ENCODE results near the gene ARHGEF28. TPM values are rescaled to one million over a fixed set of nuclear protein-coding genes. Genes with fewer than 3 reads are reported as not detected.

Gene ARHGEF28
- total and polyA plus RNA-seq, 10 of the 15 experiments (the other 5 are each of a cell fraction or from before 2014, with no cell fraction given), result 0.10 to 0.72 (median 0.22) TPM; not detected in 2

DNA sequence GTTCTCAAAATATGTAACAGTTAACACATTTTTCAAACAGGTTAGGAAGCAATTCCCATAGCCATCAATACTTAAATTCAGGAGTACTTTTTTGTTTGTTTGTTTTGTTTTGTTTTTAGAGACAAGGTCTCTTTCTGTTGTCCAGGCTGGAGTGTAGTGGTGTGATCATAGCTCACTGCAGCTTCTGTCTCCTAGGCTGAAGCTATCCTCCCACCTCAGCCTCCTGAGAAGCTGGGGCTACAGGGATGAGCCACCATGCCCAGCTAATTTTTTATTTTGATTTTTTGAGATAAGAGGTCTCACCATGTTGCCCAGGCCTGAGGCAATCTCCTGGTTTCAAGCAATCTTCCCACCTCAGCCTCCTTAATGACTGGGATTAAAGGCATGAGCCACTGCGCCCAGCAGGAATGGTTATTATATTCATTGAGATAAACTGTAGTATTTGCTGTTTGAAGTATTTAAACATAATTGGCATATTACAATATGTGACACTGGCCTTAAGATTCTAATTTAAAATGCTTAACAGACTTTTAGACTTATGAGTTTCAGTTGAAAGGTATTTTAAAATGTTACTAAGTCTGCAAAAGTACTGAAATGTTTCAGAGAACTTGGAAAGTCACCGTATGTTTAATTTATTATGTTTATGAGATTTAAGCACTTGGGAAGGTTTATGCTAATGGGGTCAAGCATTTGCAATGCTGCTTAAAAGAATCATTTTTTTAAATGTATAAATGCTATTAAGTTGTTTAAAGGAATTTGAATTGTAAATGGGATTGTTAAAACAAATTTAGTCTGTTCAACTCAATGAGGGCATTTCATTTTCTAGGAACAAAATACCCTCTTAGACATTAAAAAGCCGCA, 43.5 kb upstream of the ARHGEF28 start:
- FAIRE-seq (no peak), ATAC-seq (no peak), DNase-seq (ENCODE audit: low read depth, low spot score) (no peak)
- Histone ChIP-seq H3K27ac (ENCODE audit: control insufficient read depth, insufficient read depth) (no peak overlapping the region), H3K36me3 (ENCODE audit: control insufficient read depth in 2 of 2, insufficient read depth in 2 of 2, low read length in 1 of 2) (peaks cover 2 to 3% of the 10 kb centered on the region in 2 experiments; a peak in 3 of 4 replicates), H3K27me3 (replicated peaks in 1 of 2; ENCODE audit: control insufficient read depth in 2 of 2, insufficient read depth in 2 of 2, low read length in 1 of 2) (no peaks in the 10 kb centered on the region), H3K9me3 (replicated peaks; ENCODE audit: control insufficient read depth, insufficient read depth, low read length) (no peaks in the 10 kb centered on the region), H3K79me2 (ENCODE audit: control insufficient read depth, insufficient read depth, low read length) (no peaks in the 10 kb centered on the region), H2AFZ (ENCODE audit: control insufficient read depth, low read depth, low read length) (no peak overlapping the region), H3K4me2 (ENCODE audit: control insufficient read depth, insufficient read depth) (no peak overlapping the region), H3K4me1 (ENCODE audit: control insufficient read depth, insufficient read depth, low read length) (no peaks in the 10 kb centered on the region), H3K4me3 (no peak overlapping the region), H3K9ac (ENCODE audit: control insufficient read depth, insufficient read depth, low read length) (no peak overlapping the region), H4K20me1 (ENCODE audit: control insufficient read depth, insufficient read depth) (no peaks in the 10 kb centered on the region)
- ChIA-PET RAD21 (ENCODE audit: unreplicated experiment) (interaction anchor here (1.6 kb wide), 1 partner anchor 211 kb away, joined by 5 read pairs; no protein-coding TSS in a partner anchor), CTCF (interaction anchor here (1.1 to 1.6 kb wide), 3 partner anchors 8 to 211 kb away, joined by 3 to 12 read pairs (median 3); no protein-coding TSS in a partner anchor), SMC1A (ENCODE audit: uncharacterized antibody, unreplicated experiment) (interaction anchor here (1.5 to 3.0 kb wide), 2 partner anchors 8 to 11 kb away, joined by 3 to 19 read pairs; no protein-coding TSS in a partner anchor), POLR2A (no interaction called here)
- no peak for TF ChIP-seq FOXM1 (IDR thresholded peaks at IDR 0.05; ENCODE audit: low read depth, low read length)
- TF ChIP-seq, protein P1, sequence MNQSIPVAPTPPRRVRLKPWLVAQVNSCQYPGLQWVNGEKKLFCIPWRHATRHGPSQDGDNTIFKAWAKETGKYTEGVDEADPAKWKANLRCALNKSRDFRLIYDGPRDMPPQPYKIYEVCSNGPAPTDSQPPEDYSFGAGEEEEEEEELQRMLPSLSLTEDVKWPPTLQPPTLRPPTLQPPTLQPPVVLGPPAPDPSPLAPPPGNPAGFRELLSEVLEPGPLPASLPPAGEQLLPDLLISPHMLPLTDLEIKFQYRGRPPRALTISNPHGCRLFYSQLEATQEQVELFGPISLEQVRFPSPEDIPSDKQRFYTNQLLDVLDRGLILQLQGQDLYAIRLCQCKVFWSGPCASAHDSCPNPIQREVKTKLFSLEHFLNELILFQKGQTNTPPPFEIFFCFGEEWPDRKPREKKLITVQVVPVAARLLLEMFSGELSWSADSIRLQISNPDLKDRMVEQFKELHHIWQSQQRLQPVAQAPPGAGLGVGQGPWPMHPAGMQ (IDR thresholded peaks at IDR 0.05; ENCODE audit: borderline replicate concordance), result no peak
- BruUV-seq (replicated peaks), result no TSS peak
- 65% methylated on average over 3 of the region's 3 CpGs for WGBS (ENCODE audit: insufficient coverage, insufficient replicate concordance, low lambda C conversion rate, missing lambda C conversion rate)
- in situ Hi-C loops (cut with MboI) (no loop called here), intact Hi-C loops (cut with micrococcal nuclease; ENCODE audit: unreplicated experiment) (no loop called here)

DNA sequence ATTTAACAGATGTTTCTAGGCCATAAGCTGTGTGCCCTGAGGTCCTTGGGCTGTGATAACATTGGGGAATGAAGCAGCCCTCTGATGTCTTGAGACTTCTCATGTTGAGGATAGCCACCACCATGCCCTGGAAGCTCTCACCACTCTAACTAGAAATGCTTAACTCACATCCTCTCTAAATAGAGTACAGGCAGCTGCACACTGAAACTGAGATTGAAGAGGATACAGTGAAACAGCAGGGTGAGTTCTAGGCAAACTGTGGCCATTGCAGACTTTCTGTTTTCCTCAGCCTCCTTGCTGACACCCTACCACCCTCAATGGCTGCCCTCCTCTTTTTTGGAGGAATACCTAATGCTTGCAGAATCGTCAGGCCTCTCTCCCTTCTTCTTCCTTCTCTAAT, 38.1 kb upstream of the ARHGEF28 start:
- no peaks in the 10 kb centered on the region for H3K4me1 ChIP-seq (ENCODE audit: control insufficient read depth, insufficient read depth, low read length)
- SMC1A ChIA-PET (ENCODE audit: uncharacterized antibody, unreplicated experiment), result interaction anchor here (1.0 to 15.3 kb wide), 6 partner anchors 10 to 211 kb away, joined by 3 to 415 read pairs (median 18); no protein-coding TSS in a partner anchor
- H3K9ac ChIP-seq (ENCODE audit: control insufficient read depth, insufficient read depth, low read length), result no peak overlapping the region
- BruUV-seq (replicated peaks), result no TSS peak
- no peaks in the 10 kb centered on the region for H4K20me1 ChIP-seq (ENCODE audit: control insufficient read depth, insufficient read depth)
- H3K4me2 ChIP-seq (ENCODE audit: control insufficient read depth, insufficient read depth), result no peak overlapping the region
- intact Hi-C loops (cut with micrococcal nuclease; ENCODE audit: unreplicated experiment) (no loop called here), in situ Hi-C loops (cut with MboI) (loop anchor here (5.0 kb wide), 1 partner anchor 1059 kb away; no protein-coding TSS in a partner anchor)
- no peaks in the 10 kb centered on the region for H3K9me3 ChIP-seq (replicated peaks; ENCODE audit: control insufficient read depth, insufficient read depth, low read length)
- RAD21 ChIA-PET (ENCODE audit: unreplicated experiment), result interaction anchor here (2.2 to 13.5 kb wide), 2 partner anchors 9 to 204 kb away, joined by 6 to 302 read pairs; no protein-coding TSS in a partner anchor
- no peak overlapping the region for H2AFZ ChIP-seq (ENCODE audit: control insufficient read depth, low read depth, low read length)
- CTCF ChIA-PET, result interaction anchor here (0.7 to 14.3 kb wide), 6 partner anchors 9 to 754 kb away, joined by 3 to 565 read pairs (median 3); no protein-coding TSS in a partner anchor
- no peak overlapping the region for H3K4me3 ChIP-seq
- 0% methylated on average over 1 of the region's 1 CpG for WGBS (ENCODE audit: insufficient coverage, insufficient replicate concordance, low lambda C conversion rate, missing lambda C conversion rate)
- no peak overlapping the region for H3K27ac ChIP-seq (ENCODE audit: control insufficient read depth, insufficient read depth)
- H3K36me3 ChIP-seq (ENCODE audit: control insufficient read depth in 2 of 2, insufficient read depth in 2 of 2, low read length in 1 of 2), result no peaks in the 10 kb centered on the region
- FAIRE-seq (peak; percentile 77), DNase-seq (ENCODE audit: low read depth, low spot score) (no peak), ATAC-seq (peak; percentile 85)
- H3K27me3 ChIP-seq (replicated peaks in 1 of 2; ENCODE audit: control insufficient read depth in 2 of 2, insufficient read depth in 2 of 2, low read length in 1 of 2), result no peaks in the 10 kb centered on the region
- POLR2A ChIA-PET, result interaction anchor here (0.6 kb wide), 1 partner anchor 299 kb away, joined by 3 read pairs; no protein-coding TSS in a partner anchor
- H3K79me2 ChIP-seq (ENCODE audit: control insufficient read depth, insufficient read depth, low read length), result no peaks in the 10 kb centered on the region
- TF ChIP-seq, protein P2, sequence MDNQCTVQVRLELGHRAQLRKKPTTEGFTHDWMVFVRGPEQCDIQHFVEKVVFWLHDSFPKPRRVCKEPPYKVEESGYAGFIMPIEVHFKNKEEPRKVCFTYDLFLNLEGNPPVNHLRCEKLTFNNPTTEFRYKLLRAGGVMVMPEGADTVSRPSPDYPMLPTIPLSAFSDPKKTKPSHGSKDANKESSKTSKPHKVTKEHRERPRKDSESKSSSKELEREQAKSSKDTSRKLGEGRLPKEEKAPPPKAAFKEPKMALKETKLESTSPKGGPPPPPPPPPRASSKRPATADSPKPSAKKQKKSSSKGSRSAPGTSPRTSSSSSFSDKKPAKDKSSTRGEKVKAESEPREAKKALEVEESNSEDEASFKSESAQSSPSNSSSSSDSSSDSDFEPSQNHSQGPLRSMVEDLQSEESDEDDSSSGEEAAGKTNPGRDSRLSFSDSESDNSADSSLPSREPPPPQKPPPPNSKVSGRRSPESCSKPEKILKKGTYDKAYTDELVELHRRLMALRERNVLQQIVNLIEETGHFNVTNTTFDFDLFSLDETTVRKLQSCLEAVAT (IDR thresholded peaks at IDR 0.05), result no peak
- TF ChIP-seq TCF3 (IDR thresholded peaks at IDR 0.05; ENCODE audit: borderline replicate concordance, insufficient read depth, low read depth, low read length) (no peak), EGR1 (IDR thresholded peaks at IDR 0.05; ENCODE audit: borderline replicate concordance in 1 of 2, low read depth in 2 of 2, low read length in 2 of 2) (no peak), BMI1 (IDR thresholded peaks at IDR 0.05; ENCODE audit: borderline replicate concordance) (no peak)
- TF ChIP-seq, protein P3, sequence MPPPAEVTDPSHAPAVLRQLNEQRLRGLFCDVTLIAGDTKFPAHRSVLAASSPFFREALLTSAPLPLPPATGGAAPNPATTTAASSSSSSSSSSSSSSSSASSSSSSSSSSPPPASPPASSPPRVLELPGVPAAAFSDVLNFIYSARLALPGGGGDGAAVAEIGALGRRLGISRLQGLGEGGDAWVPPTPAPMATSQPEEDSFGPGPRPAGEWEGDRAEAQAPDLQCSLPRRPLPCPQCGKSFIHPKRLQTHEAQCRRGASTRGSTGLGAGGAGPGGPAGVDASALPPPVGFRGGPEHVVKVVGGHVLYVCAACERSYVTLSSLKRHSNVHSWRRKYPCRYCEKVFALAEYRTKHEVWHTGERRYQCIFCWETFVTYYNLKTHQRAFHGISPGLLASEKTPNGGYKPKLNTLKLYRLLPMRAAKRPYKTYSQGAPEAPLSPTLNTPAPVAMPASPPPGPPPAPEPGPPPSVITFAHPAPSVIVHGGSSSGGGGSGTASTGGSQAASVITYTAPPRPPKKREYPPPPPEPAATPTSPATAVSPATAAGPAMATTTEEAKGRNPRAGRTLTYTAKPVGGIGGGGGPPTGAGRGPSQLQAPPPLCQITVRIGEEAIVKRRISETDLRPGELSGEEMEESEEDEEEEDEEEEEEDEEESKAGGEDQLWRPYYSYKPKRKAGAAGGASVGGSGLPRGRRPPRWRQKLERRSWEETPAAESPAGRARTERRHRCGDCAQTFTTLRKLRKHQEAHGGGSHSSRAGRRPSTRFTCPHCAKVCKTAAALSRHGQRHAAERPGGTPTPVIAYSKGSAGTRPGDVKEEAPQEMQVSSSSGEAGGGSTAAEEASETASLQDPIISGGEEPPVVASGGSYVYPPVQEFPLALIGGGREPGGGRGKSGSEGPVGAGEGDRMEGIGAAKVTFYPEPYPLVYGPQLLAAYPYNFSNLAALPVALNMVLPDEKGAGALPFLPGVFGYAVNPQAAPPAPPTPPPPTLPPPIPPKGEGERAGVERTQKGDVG (CRISPR knock-in tag; IDR thresholded peaks at IDR 0.05), result no peak

Measured in GM12878 (cell line).